DND-41 (cell line): ENCODE measurements around the gene AMFR.

Experiments
- ATAC-seq: fragments of 200-7000 bp; cut with Tn5 transposase; 3 replicates; pipeline ENCODE4 v1.9.1; 2021; ENCODE audit warnings: low read depth; ENCODE audit not compliant: insufficient read depth
- DNase-seq: peaks from one replicate; pipeline ENCODE4 v3.0.0-alpha.2; 2020
- H2AFZ ChIP-seq: 2 replicates; pipeline ENCODE4 v1.6.0; 2012; ENCODE audit warnings: low read depth, low read length
- H3K27ac ChIP-seq: 2 replicates; pipeline ENCODE4 v1.5.1; 2012; ENCODE audit warnings: low read length, inconsistent platforms
- H3K27me3 ChIP-seq: fragments of 200-600 bp; sonication (generic); 2 replicates; pipeline ENCODE4 v1.6.0; 2012; ENCODE audit warnings: low read length, mild to moderate bottlenecking, inconsistent platforms; ENCODE audit not compliant: insufficient read depth, poor library complexity
- H3K36me3 ChIP-seq: 2 replicates; pipeline ENCODE4 v1.5.1; 2012; ENCODE audit warnings: low read length, inconsistent platforms; ENCODE audit not compliant: insufficient read depth
- H3K4me1 ChIP-seq: 2 replicates; pipeline ENCODE4 v1.5.1; 2012; ENCODE audit warnings: mild to moderate bottlenecking, low read length; ENCODE audit not compliant: insufficient read depth
- H3K4me2 ChIP-seq: 2 replicates; pipeline ENCODE4 v1.6.0; 2012; ENCODE audit warnings: mild to moderate bottlenecking, moderate library complexity, low read length, inconsistent platforms; ENCODE audit not compliant: insufficient read depth
- H3K4me3 ChIP-seq, 2 experiments: fragments of 200-600 bp in 1 of 2; shearing (Covaris generic) in 1 of 2; 2 replicates each; pipeline ENCODE4 v1.5.1; 2012 to 2016; ENCODE audit warnings: inconsistent platforms in 2 of 2, low read length in 2 of 2, mild to moderate bottlenecking in 2 of 2, low read depth in 1 of 2, moderate library complexity in 1 of 2
- H3K79me2 ChIP-seq: 2 replicates; pipeline ENCODE4 v1.6.0; 2012; ENCODE audit warnings: low read length, inconsistent platforms; ENCODE audit not compliant: insufficient read depth
- H3K9ac ChIP-seq: 2 replicates; pipeline ENCODE4 v1.6.0; 2012; ENCODE audit warnings: low read depth, mild to moderate bottlenecking, inconsistent platforms, low read length, moderate library complexity
- H3K9me3 ChIP-seq: 2 replicates; pipeline ENCODE4 v1.5.1; 2012; ENCODE audit warnings: low read length, moderate library complexity, mild to moderate bottlenecking, inconsistent platforms; ENCODE audit not compliant: insufficient read depth, severe bottlenecking
- H4K20me1 ChIP-seq: 2 replicates; pipeline ENCODE4 v1.6.0; 2012; ENCODE audit warnings: low read length; ENCODE audit not compliant: insufficient read depth
- EZH2 ChIP-seq: IDR thresholded peaks from 3 replicates; pipeline ENCODE4 v1.6.1; 2012; ENCODE audit warnings: borderline replicate concordance, low read depth, mild to moderate bottlenecking, moderate library complexity, low read length, inconsistent platforms; ENCODE audit not compliant: severe bottlenecking
- TF ChIP-seq, protein P1 (sequence below): IDR thresholded peaks from 2 replicates; pipeline ENCODE4 v1.5.1; 2012; ENCODE audit warnings: borderline replicate concordance, low read length, moderate library complexity, mild to moderate bottlenecking; ENCODE audit not compliant: poor library complexity, severe bottlenecking; ENCODE audit errors: extremely low read depth

The AMFR gene

DNA sequence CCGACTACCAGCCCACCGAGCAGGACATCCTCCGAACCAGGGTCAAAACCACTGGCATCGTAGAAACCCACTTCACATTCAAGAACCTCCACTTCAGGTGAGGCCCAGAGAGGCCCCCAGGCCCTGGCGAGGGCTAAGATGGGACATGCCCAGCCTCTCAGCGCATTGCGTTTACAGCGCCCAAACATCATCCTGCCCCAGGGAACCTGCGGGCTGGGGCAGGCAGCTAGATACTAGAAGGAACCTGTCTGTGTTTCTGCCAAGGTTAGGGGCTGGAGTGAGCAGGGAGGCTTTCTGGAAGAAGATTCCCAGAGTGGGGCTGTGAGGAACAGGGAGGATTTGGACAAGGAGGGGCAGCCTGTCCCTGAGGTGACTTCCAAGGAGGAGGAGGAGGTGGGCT is 90.6 kb downstream of the AMFR start:
- Histone ChIP-seq H3K27ac (no peak overlapping the region), H3K9me3 (no peaks in the 10 kb centered on the region), H3K4me2 (no peak overlapping the region), H3K79me2 (no peaks in the 10 kb centered on the region), H3K4me1 (no peaks in the 10 kb centered on the region), H3K4me3 (no peak overlapping the region), H3K27me3 (no peaks in the 10 kb centered on the region), H3K9ac (no peak overlapping the region), H4K20me1 (peaks cover 5% of the 10 kb centered on the region), H2AFZ (no peak overlapping the region), H3K36me3 (peaks cover 58% of the 10 kb centered on the region)
- DNase-seq = no peak
- no peak for ATAC-seq
- TF ChIP-seq, protein P1, sequence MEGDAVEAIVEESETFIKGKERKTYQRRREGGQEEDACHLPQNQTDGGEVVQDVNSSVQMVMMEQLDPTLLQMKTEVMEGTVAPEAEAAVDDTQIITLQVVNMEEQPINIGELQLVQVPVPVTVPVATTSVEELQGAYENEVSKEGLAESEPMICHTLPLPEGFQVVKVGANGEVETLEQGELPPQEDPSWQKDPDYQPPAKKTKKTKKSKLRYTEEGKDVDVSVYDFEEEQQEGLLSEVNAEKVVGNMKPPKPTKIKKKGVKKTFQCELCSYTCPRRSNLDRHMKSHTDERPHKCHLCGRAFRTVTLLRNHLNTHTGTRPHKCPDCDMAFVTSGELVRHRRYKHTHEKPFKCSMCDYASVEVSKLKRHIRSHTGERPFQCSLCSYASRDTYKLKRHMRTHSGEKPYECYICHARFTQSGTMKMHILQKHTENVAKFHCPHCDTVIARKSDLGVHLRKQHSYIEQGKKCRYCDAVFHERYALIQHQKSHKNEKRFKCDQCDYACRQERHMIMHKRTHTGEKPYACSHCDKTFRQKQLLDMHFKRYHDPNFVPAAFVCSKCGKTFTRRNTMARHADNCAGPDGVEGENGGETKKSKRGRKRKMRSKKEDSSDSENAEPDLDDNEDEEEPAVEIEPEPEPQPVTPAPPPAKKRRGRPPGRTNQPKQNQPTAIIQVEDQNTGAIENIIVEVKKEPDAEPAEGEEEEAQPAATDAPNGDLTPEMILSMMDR = no peak
- no peak for TF ChIP-seq EZH2

DNA sequence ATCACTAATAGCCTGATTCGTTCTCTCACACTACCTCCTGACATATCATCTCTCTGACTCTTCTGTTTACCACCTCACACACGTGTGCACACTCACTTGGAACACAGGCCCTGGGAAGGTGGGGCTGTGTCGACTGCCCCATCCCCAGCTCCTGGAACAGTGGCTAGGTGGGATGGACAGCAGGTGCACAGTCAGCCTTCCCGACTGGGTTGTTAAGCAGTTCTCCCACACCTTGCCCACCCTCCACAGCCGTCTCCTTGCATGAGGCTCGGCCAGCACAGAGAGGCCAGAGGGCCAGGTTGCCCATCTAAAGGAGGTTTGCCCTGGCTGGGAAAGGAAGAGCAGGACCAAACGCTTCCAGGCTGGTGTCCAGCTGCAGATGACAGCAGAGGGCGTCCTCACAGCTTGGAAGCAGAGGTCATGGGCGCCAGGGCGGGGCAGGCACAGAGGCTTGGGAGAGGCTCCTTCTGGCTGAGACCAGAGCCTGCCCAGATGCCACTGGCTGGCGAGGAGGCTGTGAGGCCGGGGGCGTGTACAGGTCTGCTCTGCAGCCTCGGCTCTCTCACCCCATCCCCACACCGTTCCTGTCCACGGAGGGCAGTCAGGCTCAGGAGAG is 92.8 kb downstream of the AMFR start:
- no peaks in the 10 kb centered on the region; the same call in 1 of the 2 replicates for H4K20me1 ChIP-seq
- ATAC-seq (no peak), DNase-seq (no peak)
- H3K27ac ChIP-seq = no peak overlapping the region
- H3K79me2 ChIP-seq = no peaks in the 10 kb centered on the region
- no peaks in the 10 kb centered on the region for H3K9me3 ChIP-seq
- no peak overlapping the region for H2AFZ ChIP-seq
- H3K4me3 ChIP-seq = no peak overlapping the region
- no peaks in the 10 kb centered on the region for H3K27me3 ChIP-seq
- peaks cover 42% of the 10 kb centered on the region for H3K36me3 ChIP-seq
- no peak overlapping the region for H3K9ac ChIP-seq
- TF ChIP-seq EZH2 = no peak
- TF ChIP-seq, protein P1 = no peak
- H3K4me2 ChIP-seq = no peak overlapping the region
- H3K4me1 ChIP-seq = no peaks in the 10 kb centered on the region

DNA sequence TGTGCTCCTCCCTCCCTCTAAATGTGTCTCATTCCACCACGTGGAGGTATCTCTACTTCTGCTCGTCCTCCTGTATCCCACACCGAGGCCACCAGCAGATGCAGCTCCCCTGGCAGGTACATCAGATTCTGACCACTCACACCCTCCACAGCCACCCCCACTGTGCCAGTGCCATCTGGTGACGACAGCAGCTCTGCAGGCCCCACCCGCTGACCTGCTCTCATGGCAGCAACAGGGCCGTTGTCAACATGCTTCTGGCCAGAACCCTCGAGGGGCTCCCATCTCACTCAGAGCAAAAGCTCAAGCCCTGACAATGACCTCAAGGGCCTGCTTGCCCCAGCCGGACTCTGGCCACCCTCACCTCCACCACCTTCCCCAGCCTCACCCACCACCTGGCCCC is 93.4 kb downstream of the AMFR start:
- no peaks in the 10 kb centered on the region for H3K4me1 ChIP-seq
- ATAC-seq = no peak

More for the DNA sequence above, 93.4 kb downstream of the AMFR start:
- Histone ChIP-seq H3K79me2 (no peaks in the 10 kb centered on the region), H4K20me1 (no peaks in the 10 kb centered on the region; the same call in 1 of the 2 replicates), H3K9ac (no peak overlapping the region), H3K27ac (no peak overlapping the region), H3K9me3 (no peaks in the 10 kb centered on the region), H2AFZ (no peak overlapping the region), H3K36me3 (peaks cover 38% of the 10 kb centered on the region), H3K4me2 (no peak overlapping the region), H3K27me3 (no peaks in the 10 kb centered on the region), H3K4me3 (no peak overlapping the region)
- DNase-seq = no peak
- no peak for TF ChIP-seq EZH2
- TF ChIP-seq, protein P1 = no peak
